Activated T-helper 1 cell treated with Interleukin-2 at 50 U/mL for 16 hours (primary cell): ENCODE data around the gene NOCT.
A peak's percentile ranks its signal among the peaks of the same experiment; 100 is the strongest.
"Not testable (repeated sequence)": the region's sequence is repeated elsewhere in the genome, so short reads cannot be mapped to it uniquely, and the experiment has no call there.

ENCODE experiments used
- DNase-seq: peaks from one replicate; pipeline ENCODE4 v3.0.0-alpha.2; 2020; ENCODE audit warnings: low read depth

NOCT gene

GRCh38 chr4:139050446-139050845 is 34.9 kb downstream of the NOCT start:
- no peak for DNase-seq

GRCh38 chr4:139053909-139054308 is 38.3 kb downstream of the NOCT start:
- DNase-seq, result no peak

GRCh38 chr4:139054791-139055505 is 39.4 kb downstream of the NOCT start:
- no peak for DNase-seq

GRCh38 chr4:139059026-139059425 is 43.4 kb downstream of the NOCT start:
- DNase-seq, result not testable (repeated sequence)

GRCh38 chr4:139060591-139060990 is 45.0 kb downstream of the NOCT start:
- DNase-seq, result no peak

DNA sequence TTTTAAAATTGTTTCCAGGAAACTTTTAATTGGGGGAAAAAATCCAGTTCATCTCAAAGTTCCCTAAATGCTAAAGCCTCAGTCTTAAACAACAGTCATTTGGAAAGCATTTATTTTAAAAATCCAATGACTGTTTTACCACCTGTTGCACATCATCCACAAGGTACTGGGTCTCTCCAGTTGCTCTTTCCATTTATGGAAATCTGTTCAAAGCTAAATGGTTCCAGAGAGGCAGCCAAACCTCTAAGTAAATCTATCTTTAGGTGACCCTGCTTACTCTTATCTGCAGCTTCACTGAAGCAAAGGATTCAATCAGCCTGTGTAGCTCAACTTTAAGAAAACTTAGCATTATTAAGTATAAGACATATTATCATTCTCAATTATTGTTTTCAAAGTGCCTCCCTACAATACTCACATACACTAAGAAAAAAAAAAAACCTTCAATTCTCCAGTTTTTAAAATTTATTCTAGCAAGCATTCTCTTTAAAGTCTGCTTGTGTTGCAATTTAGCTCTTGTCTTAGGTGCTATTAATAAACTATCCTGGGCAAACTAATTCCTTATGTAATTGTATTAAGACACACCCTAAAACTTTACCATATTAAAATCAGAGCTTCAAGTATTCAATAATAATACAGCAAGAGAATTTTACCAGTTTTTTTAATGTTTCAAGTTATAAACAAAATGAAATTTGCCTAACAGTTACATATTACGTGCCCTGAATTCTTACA is 60.6 kb downstream of the NOCT start:
- no peak for DNase-seq

- DNase-seq, result no peak
These were observed 62.2 kb downstream of the NOCT start for GRCh38 chr4:139077567-139078355.

- no peak for DNase-seq
These were observed 63.3 kb downstream of the NOCT start for GRCh38 chr4:139078926-139079325.

DNA sequence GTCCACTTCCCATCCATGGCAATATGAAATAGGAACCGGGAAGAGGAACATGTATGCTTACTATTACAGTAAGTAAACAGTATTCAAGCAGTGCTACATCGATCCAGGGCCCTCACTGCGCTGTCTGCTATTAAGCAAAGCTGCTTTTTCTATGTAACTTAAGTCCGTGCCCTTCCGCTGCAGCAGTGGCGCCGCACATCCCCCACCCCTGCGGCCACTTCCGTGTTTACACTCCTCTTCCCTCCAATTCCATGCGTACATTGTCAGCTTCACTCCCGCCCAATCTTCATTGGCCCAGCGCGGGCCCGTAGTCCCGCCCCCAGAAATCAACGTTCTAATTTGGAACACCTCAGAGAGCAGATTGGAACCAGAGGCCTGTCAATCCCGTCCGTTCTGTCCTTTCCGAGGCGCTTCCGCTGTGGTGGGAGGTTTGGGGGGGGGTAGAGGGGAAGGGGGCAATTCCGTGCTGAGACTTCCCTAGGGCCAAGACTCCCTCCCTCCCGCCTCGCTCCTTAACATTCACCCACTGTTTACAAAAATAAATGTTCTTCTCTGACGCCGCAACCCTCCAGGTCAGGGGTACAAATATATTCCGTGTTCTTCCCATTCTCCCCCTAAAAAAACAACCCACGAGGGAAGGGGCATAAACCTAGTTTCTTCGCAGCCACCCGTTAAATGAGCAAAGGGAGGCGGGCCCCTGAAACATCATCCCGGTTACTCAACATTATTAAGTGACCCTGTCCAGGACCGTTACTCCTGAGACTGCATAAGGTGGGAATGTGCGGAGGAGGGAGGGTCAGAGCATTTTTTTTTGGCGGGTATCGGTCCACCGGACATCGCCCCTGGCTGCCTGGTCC is 67.4 kb downstream of the NOCT start:
- DNase-seq, result peak; percentile 83

- peak; percentile 54 for DNase-seq
These were observed 68.0 kb downstream of the NOCT start for GRCh38 chr4:139083607-139083955.

DNA sequence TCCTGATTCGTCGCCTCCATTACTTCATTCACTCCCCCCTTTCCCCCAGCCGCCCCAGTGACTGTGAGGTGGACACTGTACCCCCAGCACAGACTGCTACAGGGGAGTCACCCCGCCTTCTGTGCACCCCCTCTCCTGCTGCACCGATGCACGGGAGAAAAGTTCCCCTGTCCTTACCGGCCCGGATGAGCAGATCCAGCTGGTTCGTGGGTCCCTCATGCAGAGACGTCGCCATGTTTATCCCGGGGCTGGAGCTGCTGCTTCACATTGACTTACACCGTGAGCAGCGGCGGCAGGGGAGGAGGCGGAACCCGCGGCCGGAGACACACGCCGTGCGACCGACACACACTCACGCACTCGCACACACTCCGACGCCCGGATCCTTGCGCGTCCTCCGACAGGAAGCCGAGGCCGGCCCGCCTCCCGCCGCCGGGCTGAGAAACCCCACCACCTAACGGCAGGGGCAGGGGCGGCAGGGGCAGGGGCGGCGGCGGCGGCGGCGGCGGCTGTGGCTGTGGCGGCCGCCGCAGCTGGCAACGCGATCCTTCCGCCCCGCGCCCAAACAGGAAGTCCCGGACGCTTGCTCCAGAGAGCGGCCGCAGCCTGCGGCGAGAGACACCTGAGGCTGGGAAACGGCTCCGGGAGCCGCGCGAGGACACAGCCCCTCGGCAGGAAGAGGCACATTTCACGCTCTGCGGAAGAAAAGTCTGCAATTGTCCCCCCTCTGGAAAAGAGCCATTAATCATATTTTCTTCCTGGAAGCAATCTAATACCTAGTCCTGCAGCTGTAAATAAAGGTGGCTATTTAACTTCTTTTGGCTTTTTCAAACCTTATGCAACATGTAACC is 68.6 kb downstream of the NOCT start:
- DNase-seq, result peak; percentile 75

GRCh38 chr4:139084804-139085093 is 69.2 kb downstream of the NOCT start:
- DNase-seq, result no peak

- no peak for DNase-seq
These were observed 69.6 kb downstream of the NOCT start for GRCh38 chr4:139085141-139085540.

DNA sequence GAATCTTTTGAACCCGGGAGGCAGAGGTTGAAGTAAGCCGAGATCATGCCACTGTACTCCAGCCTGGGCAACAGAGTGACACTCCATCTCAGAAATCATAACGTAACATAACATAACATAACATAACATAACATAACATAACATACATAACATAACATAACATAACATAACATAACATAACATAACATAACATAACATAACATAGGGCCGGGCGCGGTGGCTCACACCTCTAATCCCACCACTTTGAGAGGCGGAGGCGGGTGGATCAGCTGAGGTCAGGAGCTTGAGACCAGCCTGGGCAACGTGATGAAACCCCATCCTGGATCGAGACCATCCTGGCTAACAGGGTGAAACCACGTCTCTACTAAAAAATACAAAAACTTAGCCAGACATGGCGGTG is 76.7 kb downstream of the NOCT start:
- no peak for DNase-seq
